LNCAP (cell line): ENCODE measurements around the gene LETMD1.

Experiments
- CTCF ChIP-seq: fragments of 450-650 bp; IDR thresholded peaks from 2 replicates; pipeline ENCODE4 v1.5.1; 2017; ENCODE audit warnings: mild to moderate bottlenecking

The LETMD1 gene

GRCh38 chr12:51051787-51052186 lies 3.7 kb downstream of the LETMD1 start:
- TF ChIP-seq CTCF: no peak

- no peak for TF ChIP-seq CTCF
Observed at GRCh38 chr12:51055060-51055459, 6.9 kb downstream of the LETMD1 start.

- no peak for TF ChIP-seq CTCF
Observed at GRCh38 chr12:51056242-51056641, 8.1 kb downstream of the LETMD1 start.

GRCh38 chr12:51059086-51059485 lies 11.0 kb downstream of the LETMD1 start:
- no peak for TF ChIP-seq CTCF

- no peak for TF ChIP-seq CTCF
Observed at GRCh38 chr12:51062631-51063397, 14.7 kb downstream of the LETMD1 start.

GRCh38 chr12:51065530-51065929 lies 17.4 kb downstream of the LETMD1 start:
- no peak for TF ChIP-seq CTCF

- no peak for TF ChIP-seq CTCF
Observed at GRCh38 chr12:51067229-51067628, 19.1 kb downstream of the LETMD1 start.

- no peak for TF ChIP-seq CTCF
Observed at GRCh38 chr12:51067771-51068170, 19.6 kb downstream of the LETMD1 start.
